ENCODE measurements around the gene BIRC5.
A peak's percentile ranks its signal among the peaks of the same experiment; 100 is the strongest.

DNA sequence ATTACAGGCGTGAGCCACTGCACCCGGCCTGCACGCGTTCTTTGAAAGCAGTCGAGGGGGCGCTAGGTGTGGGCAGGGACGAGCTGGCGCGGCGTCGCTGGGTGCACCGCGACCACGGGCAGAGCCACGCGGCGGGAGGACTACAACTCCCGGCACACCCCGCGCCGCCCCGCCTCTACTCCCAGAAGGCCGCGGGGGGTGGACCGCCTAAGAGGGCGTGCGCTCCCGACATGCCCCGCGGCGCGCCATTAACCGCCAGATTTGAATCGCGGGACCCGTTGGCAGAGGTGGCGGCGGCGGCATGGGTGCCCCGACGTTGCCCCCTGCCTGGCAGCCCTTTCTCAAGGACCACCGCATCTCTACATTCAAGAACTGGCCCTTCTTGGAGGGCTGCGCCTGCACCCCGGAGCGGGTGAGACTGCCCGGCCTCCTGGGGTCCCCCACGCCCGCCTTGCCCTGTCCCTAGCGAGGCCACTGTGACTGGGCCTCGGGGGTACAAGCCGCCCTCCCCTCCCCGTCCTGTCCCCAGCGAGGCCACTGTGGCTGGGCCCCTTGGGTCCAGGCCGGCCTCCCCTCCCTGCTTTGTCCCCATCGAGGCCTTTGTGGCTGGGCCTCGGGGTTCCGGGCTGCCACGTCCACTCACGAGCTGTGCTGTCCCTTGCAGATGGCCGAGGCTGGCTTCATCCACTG lies at the start of gene BIRC5:
- TF ChIP-seq POLR2A (IDR thresholded peaks at IDR 0.05; ENCODE audit: borderline replicate concordance, extremely low read depth, insufficient read depth, insufficient read length): peak; percentile 60
- peak; percentile 93 for TF ChIP-seq YY1 (IDR thresholded peaks at IDR 0.05; ENCODE audit: extremely low read depth, insufficient replicate concordance, low read depth, low read length)
- TF ChIP-seq ZNF274 (IDR thresholded peaks at IDR 0.05; ENCODE audit: low read depth, low read length): no peak
- TF ChIP-seq, protein P1, sequence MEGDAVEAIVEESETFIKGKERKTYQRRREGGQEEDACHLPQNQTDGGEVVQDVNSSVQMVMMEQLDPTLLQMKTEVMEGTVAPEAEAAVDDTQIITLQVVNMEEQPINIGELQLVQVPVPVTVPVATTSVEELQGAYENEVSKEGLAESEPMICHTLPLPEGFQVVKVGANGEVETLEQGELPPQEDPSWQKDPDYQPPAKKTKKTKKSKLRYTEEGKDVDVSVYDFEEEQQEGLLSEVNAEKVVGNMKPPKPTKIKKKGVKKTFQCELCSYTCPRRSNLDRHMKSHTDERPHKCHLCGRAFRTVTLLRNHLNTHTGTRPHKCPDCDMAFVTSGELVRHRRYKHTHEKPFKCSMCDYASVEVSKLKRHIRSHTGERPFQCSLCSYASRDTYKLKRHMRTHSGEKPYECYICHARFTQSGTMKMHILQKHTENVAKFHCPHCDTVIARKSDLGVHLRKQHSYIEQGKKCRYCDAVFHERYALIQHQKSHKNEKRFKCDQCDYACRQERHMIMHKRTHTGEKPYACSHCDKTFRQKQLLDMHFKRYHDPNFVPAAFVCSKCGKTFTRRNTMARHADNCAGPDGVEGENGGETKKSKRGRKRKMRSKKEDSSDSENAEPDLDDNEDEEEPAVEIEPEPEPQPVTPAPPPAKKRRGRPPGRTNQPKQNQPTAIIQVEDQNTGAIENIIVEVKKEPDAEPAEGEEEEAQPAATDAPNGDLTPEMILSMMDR (IDR thresholded peaks at IDR 0.05 in 2 of 3, conservative IDR thresholded peaks at IDR 0.05 in 1 of 3; ENCODE audit: borderline replicate concordance in 1 of 3, insufficient read depth in 1 of 3, low read depth in 2 of 3, low read length in 2 of 3): no peak
- no peak for TF ChIP-seq RAD21 (IDR thresholded peaks at IDR 0.05; ENCODE audit: low read depth)

All from HCT116 (cell line).